ENCODE data around the gene TRIO. TPM values are rescaled to one million over a fixed set of nuclear protein-coding genes. Genes with fewer than 3 reads are reported as not detected.
A peak's percentile ranks its signal among the peaks of the same experiment; 100 is the strongest.

TRIO gene
- polyA plus RNA-seq, 3 donors = 1.7 to 45.8 (median 2.1) TPM

GRCh38 chr5:14174230-14174636 is 31.1 kb downstream of the TRIO start:
- H3K9me3 Mint-ChIP-seq = no peaks in the 10 kb centered on the region
- DNase-seq = peak; percentile 38 to 68 (median 66)
- Histone ChIP-seq H2AFZ (ENCODE audit: insufficient read depth, low read depth, low read length, poor library complexity, severe bottlenecking) (no peak overlapping the region), H3K4me3 (replicated peaks in 1 of 3; ENCODE audit: low read depth in 2 of 3, low read length in 3 of 3) (peak overlapping the region; percentile 0 to 55 (median 40)), H3K36me3 (replicated peaks in 1 of 2; ENCODE audit: control insufficient read depth in 1 of 2, insufficient read depth in 2 of 2, low read length in 2 of 2) (no peaks in the 10 kb centered on the region), H3K27me3 (ENCODE audit: control insufficient read depth in 2 of 2, insufficient read depth in 2 of 2, low read length in 2 of 2) (no peaks in the 10 kb centered on the region), H3K4me2 (replicated peaks; ENCODE audit: extremely low read depth, low read length, poor library complexity, severe bottlenecking) (peak overlapping the region; percentile 68), H3K27ac (ENCODE audit: low read depth in 1 of 2, low read length in 2 of 2) (peak overlapping the region; percentile 10 to 73), H4K20me1 (ENCODE audit: insufficient read depth, low read length) (peaks cover 85% of the 10 kb centered on the region), H3K9ac (ENCODE audit: insufficient read depth, low read length, poor library complexity, severe bottlenecking) (no peak overlapping the region), H3K9me3 (replicated peaks in 1 of 2; ENCODE audit: control insufficient read depth in 1 of 2, insufficient read depth in 1 of 2, low read length in 2 of 2) (no peaks in the 10 kb centered on the region), H3K4me1 (ENCODE audit: control insufficient read depth in 1 of 2, insufficient read depth in 2 of 2, low read length in 2 of 2) (peaks cover 51 to 63% of the 10 kb centered on the region in 2 donors), H3K79me2 (ENCODE audit: insufficient read depth, low read length) (peaks cover 92% of the 10 kb centered on the region)
- H3K4me1 Mint-ChIP-seq = peaks cover 61% of the 10 kb centered on the region
- H3K27ac Mint-ChIP-seq = peak overlapping the region; percentile 64 to 88 (median 76)
- H3K27me3 Mint-ChIP-seq (ENCODE audit: low read depth in 3 of 3) = no peaks in the 10 kb centered on the region
- H3K36me3 Mint-ChIP-seq = no peaks in the 10 kb centered on the region
- intact Hi-C loops (cut with micrococcal nuclease) = no loop called here
- peak overlapping the region; percentile 56 to 78 for H3K4me3 Mint-ChIP-seq
- TF ChIP-seq, protein P1, sequence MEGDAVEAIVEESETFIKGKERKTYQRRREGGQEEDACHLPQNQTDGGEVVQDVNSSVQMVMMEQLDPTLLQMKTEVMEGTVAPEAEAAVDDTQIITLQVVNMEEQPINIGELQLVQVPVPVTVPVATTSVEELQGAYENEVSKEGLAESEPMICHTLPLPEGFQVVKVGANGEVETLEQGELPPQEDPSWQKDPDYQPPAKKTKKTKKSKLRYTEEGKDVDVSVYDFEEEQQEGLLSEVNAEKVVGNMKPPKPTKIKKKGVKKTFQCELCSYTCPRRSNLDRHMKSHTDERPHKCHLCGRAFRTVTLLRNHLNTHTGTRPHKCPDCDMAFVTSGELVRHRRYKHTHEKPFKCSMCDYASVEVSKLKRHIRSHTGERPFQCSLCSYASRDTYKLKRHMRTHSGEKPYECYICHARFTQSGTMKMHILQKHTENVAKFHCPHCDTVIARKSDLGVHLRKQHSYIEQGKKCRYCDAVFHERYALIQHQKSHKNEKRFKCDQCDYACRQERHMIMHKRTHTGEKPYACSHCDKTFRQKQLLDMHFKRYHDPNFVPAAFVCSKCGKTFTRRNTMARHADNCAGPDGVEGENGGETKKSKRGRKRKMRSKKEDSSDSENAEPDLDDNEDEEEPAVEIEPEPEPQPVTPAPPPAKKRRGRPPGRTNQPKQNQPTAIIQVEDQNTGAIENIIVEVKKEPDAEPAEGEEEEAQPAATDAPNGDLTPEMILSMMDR (IDR thresholded peaks at IDR 0.05) = no peak
- 0% methylated on average over 8 of the region's 8 CpGs for WGBS (ENCODE audit: insufficient coverage)

GRCh38 chr5:14175381-14175780 is 32.2 kb downstream of the TRIO start:
- H3K9me3 Mint-ChIP-seq = no peaks in the 10 kb centered on the region
- Histone ChIP-seq H3K27me3 (ENCODE audit: control insufficient read depth in 2 of 2, insufficient read depth in 2 of 2, low read length in 2 of 2) (no peaks in the 10 kb centered on the region), H2AFZ (ENCODE audit: insufficient read depth, low read depth, low read length, poor library complexity, severe bottlenecking) (no peak overlapping the region), H4K20me1 (ENCODE audit: insufficient read depth, low read length) (peaks cover 84% of the 10 kb centered on the region), H3K79me2 (ENCODE audit: insufficient read depth, low read length) (peaks cover 92% of the 10 kb centered on the region), H3K4me3 (replicated peaks in 1 of 3; ENCODE audit: low read depth in 2 of 3, low read length in 3 of 3) (no peak overlapping the region), H3K4me1 (ENCODE audit: control insufficient read depth in 1 of 2, insufficient read depth in 2 of 2, low read length in 2 of 2) (peaks cover 41 to 52% of the 10 kb centered on the region in 2 donors), H3K36me3 (replicated peaks in 1 of 2; ENCODE audit: control insufficient read depth in 1 of 2, insufficient read depth in 2 of 2, low read length in 2 of 2) (no peaks in the 10 kb centered on the region), H3K9me3 (replicated peaks in 1 of 2; ENCODE audit: control insufficient read depth in 1 of 2, insufficient read depth in 1 of 2, low read length in 2 of 2) (no peaks in the 10 kb centered on the region), H3K4me2 (replicated peaks; ENCODE audit: extremely low read depth, low read length, poor library complexity, severe bottlenecking) (peak overlapping the region; percentile 2), H3K27ac (ENCODE audit: low read depth in 1 of 2, low read length in 2 of 2) (no peak overlapping the region), H3K9ac (ENCODE audit: insufficient read depth, low read length, poor library complexity, severe bottlenecking) (no peak overlapping the region)
- no peaks in the 10 kb centered on the region for H3K27me3 Mint-ChIP-seq (ENCODE audit: low read depth in 3 of 3)
- no peaks in the 10 kb centered on the region for H3K36me3 Mint-ChIP-seq
- intact Hi-C loops (cut with micrococcal nuclease) = no loop called here
- WGBS (ENCODE audit: insufficient coverage) = no CpG with 5 or more reads among the region's 1 CpG
- peaks cover 51% of the 10 kb centered on the region for H3K4me1 Mint-ChIP-seq
- TF ChIP-seq, protein P1 (IDR thresholded peaks at IDR 0.05) = no peak
- no peak overlapping the region for H3K4me3 Mint-ChIP-seq
- peak in 1 of 3 donors; percentile 25 for DNase-seq
- no peak overlapping the region for H3K27ac Mint-ChIP-seq

Measured in CD14-positive monocyte (primary cell).